Neural crest cell (in vitro differentiated cells): ENCODE measurements around the gene ALLC. TPM values are rescaled to one million over a fixed set of nuclear protein-coding genes. Genes with fewer than 3 reads are reported as not detected.

Experiments used
- DNase-seq: peaks from one replicate; pipeline ENCODE4 v3.0.0; 2021; ENCODE audit warnings: low read depth, mixed read lengths, low spot score
- H3K27ac Mint-ChIP-seq: one replicate; pipeline ENCODE4 v1.8.0; 2021; ENCODE audit warnings: mild to moderate bottlenecking, mixed read lengths; ENCODE audit not compliant: unreplicated experiment
- H3K27me3 Mint-ChIP-seq: 2 replicates; pipeline ENCODE4 v1.8.0; 2021; ENCODE audit warnings: low read depth, mild to moderate bottlenecking, mixed read lengths
- H3K36me3 Mint-ChIP-seq: 2 replicates; pipeline ENCODE4 v1.8.0; 2021; ENCODE audit warnings: low read depth, mild to moderate bottlenecking, mixed read lengths
- H3K4me1 Mint-ChIP-seq: 2 replicates; pipeline ENCODE4 v1.8.0; 2021; ENCODE audit warnings: mixed read lengths
- H3K4me3 Mint-ChIP-seq: one replicate; pipeline ENCODE4 v1.8.0; 2021; ENCODE audit warnings: mild to moderate bottlenecking, mixed read lengths
- H3K9me3 Mint-ChIP-seq: 2 replicates; pipeline ENCODE4 v1.8.0; 2021; ENCODE audit warnings: mixed read lengths
- CTCF ChIP-seq: fragments of 200-600 bp; sonication (generic); conservative IDR thresholded peaks from 2 replicates; pipeline ENCODE4 v1.5.0; 2021; ENCODE audit warnings: antibody characterized with exemption, mild to moderate bottlenecking
- total RNA-seq: library from RNA; stranded (reverse); gene quantifications from 2 replicates; pipeline ENCODE4 v1.2.1, GENCODE V29; 2021

Gene ALLC
- total RNA-seq, 1 donor from 2014 or later, result not detected

GRCh38 chr2:3625186-3625585 is 32.8 kb upstream of the ALLC start:
- H3K36me3 Mint-ChIP-seq, result peaks cover 7% of the 10 kb centered on the region
- no peak overlapping the region for H3K27ac Mint-ChIP-seq
- H3K27me3 Mint-ChIP-seq, result peaks cover 3% of the 10 kb centered on the region
- no peak overlapping the region for H3K4me3 Mint-ChIP-seq
- H3K9me3 Mint-ChIP-seq, result peaks cover 10% of the 10 kb centered on the region
- H3K4me1 Mint-ChIP-seq, result no peaks in the 10 kb centered on the region
- no peak for DNase-seq
- no peak for TF ChIP-seq CTCF

- Mint-ChIP-seq H3K4me3 (no peak overlapping the region), H3K27ac (no peak overlapping the region), H3K4me1 (no peaks in the 10 kb centered on the region), H3K27me3 (no peaks in the 10 kb centered on the region), H3K9me3 (peaks cover 6% of the 10 kb centered on the region), H3K36me3 (peaks cover 2% of the 10 kb centered on the region)
- DNase-seq, result no peak
- no peak for TF ChIP-seq CTCF
Measured at GRCh38 chr2:3626118-3626811, 31.7 kb upstream of the ALLC start.

- Mint-ChIP-seq H3K9me3 (peaks cover 6% of the 10 kb centered on the region), H3K4me1 (no peaks in the 10 kb centered on the region), H3K36me3 (peaks cover 2% of the 10 kb centered on the region), H3K27me3 (no peaks in the 10 kb centered on the region), H3K4me3 (no peak overlapping the region), H3K27ac (no peak overlapping the region)
- DNase-seq, result no peak
- no peak for TF ChIP-seq CTCF
Measured at GRCh38 chr2:3626812-3627499, 31.0 kb upstream of the ALLC start.

GRCh38 chr2:3627500-3628100 is 30.4 kb upstream of the ALLC start:
- Mint-ChIP-seq H3K4me3 (no peak overlapping the region), H3K36me3 (peaks cover 2% of the 10 kb centered on the region), H3K27me3 (no peaks in the 10 kb centered on the region), H3K27ac (no peak overlapping the region), H3K9me3 (peaks cover 6% of the 10 kb centered on the region), H3K4me1 (no peaks in the 10 kb centered on the region)
- DNase-seq, result no peak
- no peak for TF ChIP-seq CTCF

GRCh38 chr2:3628241-3628679 is 29.7 kb upstream of the ALLC start:
- TF ChIP-seq CTCF, result no peak
- Mint-ChIP-seq H3K27me3 (no peaks in the 10 kb centered on the region), H3K4me1 (no peaks in the 10 kb centered on the region), H3K36me3 (peaks cover 2% of the 10 kb centered on the region), H3K4me3 (no peak overlapping the region), H3K27ac (no peak overlapping the region), H3K9me3 (peaks cover 3% of the 10 kb centered on the region)
- no peak for DNase-seq
